CD8-positive, alpha-beta memory T cell (primary cell): ENCODE data around the gene SLC22A3. TPM values are rescaled to one million over a fixed set of nuclear protein-coding genes. Genes with fewer than 3 reads are reported as not detected.

Source experiments
- CTCF ChIA-PET: fragments of 350-600 bp; sonication (Branson Sonifier 250); formaldehyde crosslinking; loops from one replicate; lab custom pipeline; 2021; ENCODE audit warnings: antibody characterized with exemption; lab: Charles Lee
- POLR2A ChIA-PET: fragments of 350-600 bp; sonication (Branson Sonifier 250); formaldehyde crosslinking; loops from one replicate; lab custom pipeline; 2021; ENCODE audit warnings: antibody characterized with exemption; lab: Charles Lee
- DNase-seq, 5 donors: peaks; one replicate each; pipeline versions ENCODE4 v3.0.0 to v3.0.0-alpha.2; 2020 to 2022; ENCODE audit warnings: mixed read lengths in 1 of 5
- H3K27ac ChIP-seq: one replicate; pipeline ENCODE4 v1.7.0; 2013; ENCODE audit warnings: low read depth, mild to moderate bottlenecking, low read length, moderate library complexity
- H3K27me3 ChIP-seq: 2 replicates; pipeline ENCODE4 v1.7.0; 2013; ENCODE audit warnings: low read length, mild to moderate bottlenecking; ENCODE audit not compliant: insufficient read depth, poor library complexity, severe bottlenecking
- H3K36me3 ChIP-seq: 2 replicates; pipeline ENCODE4 v1.7.0; 2013; ENCODE audit warnings: mild to moderate bottlenecking, low read length, moderate library complexity; ENCODE audit not compliant: insufficient read depth
- H3K4me1 ChIP-seq: 2 replicates; pipeline ENCODE4 v1.7.0; 2013; ENCODE audit warnings: mild to moderate bottlenecking, low read length, moderate library complexity; ENCODE audit not compliant: insufficient read depth
- H3K4me3 ChIP-seq: 2 replicates; pipeline ENCODE4 v1.7.0; 2013; ENCODE audit warnings: mild to moderate bottlenecking, low read length
- H3K9me3 ChIP-seq: 2 replicates; pipeline ENCODE4 v1.7.0; 2013; ENCODE audit warnings: mild to moderate bottlenecking, low read length
- H3K27ac Mint-ChIP-seq, 8 donors: one replicate each; pipeline ENCODE4 v1.8.0; 2020 to 2021; ENCODE audit warnings: mixed read lengths in 8 of 8, mild to moderate bottlenecking in 6 of 8, inconsistent platforms in 3 of 8, moderate library complexity in 3 of 8
- H3K27me3 Mint-ChIP-seq, 2 donors: one replicate each; pipeline ENCODE4 v1.8.0; 2020 to 2021; ENCODE audit warnings: mixed read lengths in 2 of 2, mild to moderate bottlenecking in 1 of 2, moderate library complexity in 1 of 2
- H3K36me3 Mint-ChIP-seq, 3 donors: one replicate each; pipeline ENCODE4 v1.8.0; 2020 to 2021; ENCODE audit warnings: mixed read lengths in 3 of 3, inconsistent platforms in 1 of 3, mild to moderate bottlenecking in 1 of 3
- H3K4me1 Mint-ChIP-seq, 3 donors: one replicate each; pipeline ENCODE4 v1.8.0; 2020 to 2021; ENCODE audit warnings: mixed read lengths in 3 of 3, inconsistent platforms in 1 of 3, mild to moderate bottlenecking in 1 of 3
- H3K4me3 Mint-ChIP-seq, 7 donors: one replicate each; pipeline ENCODE4 v1.8.0; 2020 to 2021; ENCODE audit warnings: mixed read lengths in 7 of 7, mild to moderate bottlenecking in 6 of 7, moderate library complexity in 4 of 7, inconsistent platforms in 2 of 7
- H3K9me3 Mint-ChIP-seq, 5 donors: one replicate each; pipeline ENCODE4 v1.8.0; 2020 to 2022; ENCODE audit warnings: mixed read lengths in 5 of 5, mild to moderate bottlenecking in 3 of 5, moderate library complexity in 2 of 5, inconsistent platforms in 1 of 5
- polyA plus RNA-seq: library from polyadenylated mRNA; unstranded; fragments of 300-500 nt; fragmentation: Illumina TruSeq; gene quantifications from one replicate; pipeline ENCODE4 v1.2.3, GENCODE V29; 2021
- total RNA-seq, 2 experiments: library from RNA; stranded (reverse); gene quantifications; one replicate each; pipeline ENCODE4 v1.2.3, GENCODE V29; 2021

Gene SLC22A3
- total and polyA plus RNA-seq, 3 experiments from 2014 or later: not detected

- Histone ChIP-seq H3K9me3 (no peaks in the 10 kb centered on the region), H3K36me3 (no peaks in the 10 kb centered on the region), H3K4me3 (no peak overlapping the region), H3K4me1 (no peaks in the 10 kb centered on the region), H3K27ac (no peak overlapping the region), H3K27me3 (no peaks in the 10 kb centered on the region)
- POLR2A ChIA-PET: no interaction called here
- Mint-ChIP-seq H3K4me3 (no peak overlapping the region), H3K9me3 (no peaks in the 10 kb centered on the region), H3K4me1 (peaks cover 0 to 9% (median 6%) of the 10 kb centered on the region in 3 donors), H3K27me3 (peaks cover 14 to 40% of the 10 kb centered on the region in 2 donors), H3K36me3 (peaks cover 0 to 2% (median 0%) of the 10 kb centered on the region in 3 donors), H3K27ac (no peak overlapping the region)
- no peak for DNase-seq
- CTCF ChIA-PET: no interaction called here
Observed at GRCh38 chr6:160343144-160343543, 5.0 kb upstream of the SLC22A3 start.

GRCh38 chr6:160344271-160344670 is 3.9 kb upstream of the SLC22A3 start:
- no peaks in the 10 kb centered on the region for H3K9me3 Mint-ChIP-seq
- peaks cover 14 to 40% of the 10 kb centered on the region in 2 donors for H3K27me3 Mint-ChIP-seq
- ChIA-PET CTCF (no interaction called here), POLR2A (no interaction called here)
- Histone ChIP-seq H3K9me3 (no peaks in the 10 kb centered on the region), H3K4me3 (no peak overlapping the region), H3K27ac (no peak overlapping the region), H3K27me3 (peaks cover 2% of the 10 kb centered on the region), H3K4me1 (no peaks in the 10 kb centered on the region), H3K36me3 (no peaks in the 10 kb centered on the region)
- DNase-seq: no peak
- peaks cover 4 to 14% (median 6%) of the 10 kb centered on the region in 3 donors for H3K4me1 Mint-ChIP-seq
- no peak overlapping the region for H3K4me3 Mint-ChIP-seq
- peaks cover 0 to 2% (median 0%) of the 10 kb centered on the region in 3 donors for H3K36me3 Mint-ChIP-seq
- no peak overlapping the region for H3K27ac Mint-ChIP-seq

- no peak overlapping the region for H3K4me3 ChIP-seq
- peaks cover 4 to 14% (median 10%) of the 10 kb centered on the region in 3 donors for H3K4me1 Mint-ChIP-seq
- H3K9me3 Mint-ChIP-seq: no peaks in the 10 kb centered on the region
- H3K36me3 Mint-ChIP-seq: peaks cover 0 to 2% (median 0%) of the 10 kb centered on the region in 3 donors
- no peak overlapping the region for H3K27ac Mint-ChIP-seq
- peak overlapping the region in 2 of 7 donors; percentile 33 to 73 for H3K4me3 Mint-ChIP-seq
- H3K27ac ChIP-seq: no peak overlapping the region
- no peaks in the 10 kb centered on the region for H3K4me1 ChIP-seq
- no peaks in the 10 kb centered on the region for H3K36me3 ChIP-seq
- ChIA-PET POLR2A (no interaction called here), CTCF (no interaction called here)
- peaks cover 33 to 70% of the 10 kb centered on the region in 2 donors for H3K27me3 Mint-ChIP-seq
- no peak for DNase-seq
- peaks cover 10% of the 10 kb centered on the region for H3K27me3 ChIP-seq
- no peaks in the 10 kb centered on the region for H3K9me3 ChIP-seq
Observed at GRCh38 chr6:160347259-160348222, 637 bp upstream of the SLC22A3 start.

- Mint-ChIP-seq H3K4me3 (peak overlapping the region in 5 of 7 donors; percentile 20 to 75 (median 48)), H3K27me3 (peaks cover 39 to 72% of the 10 kb centered on the region in 2 donors), H3K27ac (peak overlapping the region in 1 of 8 donors; percentile 40), H3K4me1 (peaks cover 4 to 14% (median 10%) of the 10 kb centered on the region in 3 donors), H3K9me3 (no peaks in the 10 kb centered on the region), H3K36me3 (peaks cover 0 to 2% (median 0%) of the 10 kb centered on the region in 3 donors)
- Histone ChIP-seq H3K9me3 (no peaks in the 10 kb centered on the region), H3K27ac (no peak overlapping the region), H3K4me3 (no peak overlapping the region), H3K4me1 (no peaks in the 10 kb centered on the region), H3K36me3 (no peaks in the 10 kb centered on the region), H3K27me3 (peaks cover 14% of the 10 kb centered on the region)
- DNase-seq: no peak
- ChIA-PET POLR2A (no interaction called here), CTCF (no interaction called here)
Observed at GRCh38 chr6:160349020-160349441, 853 bp downstream of the SLC22A3 start.

- Mint-ChIP-seq H3K36me3 (peaks cover 0 to 2% (median 0%) of the 10 kb centered on the region in 3 donors), H3K4me1 (peaks cover 4 to 14% (median 10%) of the 10 kb centered on the region in 3 donors), H3K9me3 (no peaks in the 10 kb centered on the region), H3K27ac (no peak overlapping the region), H3K27me3 (peaks cover 40 to 70% of the 10 kb centered on the region in 2 donors), H3K4me3 (peak overlapping the region in 3 of 7 donors; percentile 9 to 45 (median 34))
- Histone ChIP-seq H3K4me1 (no peaks in the 10 kb centered on the region), H3K36me3 (no peaks in the 10 kb centered on the region), H3K27me3 (peaks cover 14% of the 10 kb centered on the region), H3K9me3 (no peaks in the 10 kb centered on the region), H3K27ac (no peak overlapping the region), H3K4me3 (no peak overlapping the region)
- no peak for DNase-seq
- ChIA-PET CTCF (no interaction called here), POLR2A (no interaction called here)
Observed at GRCh38 chr6:160349814-160350350, 1.7 kb downstream of the SLC22A3 start.

GRCh38 chr6:160353950-160354496 is 5.8 kb downstream of the SLC22A3 start:
- Mint-ChIP-seq H3K4me3 (no peak overlapping the region), H3K36me3 (no peaks in the 10 kb centered on the region), H3K4me1 (peaks cover 2 to 4% (median 2%) of the 10 kb centered on the region in 3 donors), H3K9me3 (no peaks in the 10 kb centered on the region), H3K27me3 (peaks cover 38 to 59% of the 10 kb centered on the region in 2 donors), H3K27ac (no peak overlapping the region)
- H3K27ac ChIP-seq: no peak overlapping the region
- H3K36me3 ChIP-seq: no peaks in the 10 kb centered on the region
- no peaks in the 10 kb centered on the region for H3K9me3 ChIP-seq
- POLR2A ChIA-PET: no interaction called here
- no peak overlapping the region for H3K4me3 ChIP-seq
- peaks cover 14% of the 10 kb centered on the region for H3K27me3 ChIP-seq
- CTCF ChIA-PET: no interaction called here
- H3K4me1 ChIP-seq: no peaks in the 10 kb centered on the region
- no peak for DNase-seq

GRCh38 chr6:160355001-160355400 is 6.8 kb downstream of the SLC22A3 start:
- H3K4me1 ChIP-seq: no peaks in the 10 kb centered on the region
- no peak overlapping the region for H3K27ac ChIP-seq
- H3K36me3 ChIP-seq: no peaks in the 10 kb centered on the region
- no peak for DNase-seq
- ChIA-PET CTCF (interaction anchor here (0.7 kb wide), 1 partner anchor 10 kb away, joined by 3 read pairs; no protein-coding TSS in a partner anchor), POLR2A (no interaction called here)
- Mint-ChIP-seq H3K9me3 (no peaks in the 10 kb centered on the region), H3K36me3 (no peaks in the 10 kb centered on the region), H3K4me3 (no peak overlapping the region), H3K27me3 (peaks cover 34 to 50% of the 10 kb centered on the region in 2 donors), H3K27ac (peak overlapping the region in 1 of 8 donors; percentile 38), H3K4me1 (peaks cover 0 to 2% (median 0%) of the 10 kb centered on the region in 3 donors)
- no peak overlapping the region for H3K4me3 ChIP-seq
- H3K27me3 ChIP-seq: peaks cover 8% of the 10 kb centered on the region
- H3K9me3 ChIP-seq: no peaks in the 10 kb centered on the region
